ENCODE data around the gene PER1.

Gene PER1

DNA sequence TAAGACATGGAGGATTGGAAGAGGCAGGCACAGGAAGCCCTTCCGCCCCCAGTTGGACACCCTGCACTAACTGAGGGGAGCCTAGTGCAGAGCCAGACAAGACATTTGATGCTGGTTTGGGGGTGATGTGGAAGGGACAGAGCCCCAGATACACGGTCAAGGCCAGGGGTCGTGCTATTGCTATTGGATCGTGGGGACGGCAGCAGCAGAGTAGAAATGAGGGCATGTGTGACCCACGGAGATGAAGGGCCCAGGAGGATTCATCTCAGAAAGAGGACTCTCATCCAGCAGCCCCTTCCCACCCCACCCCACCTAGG is 12.6 kb upstream of the PER1 start:
- DNase-seq, result no peak

- DNase-seq, result no peak
Measured at GRCh38 chr17:8163978-8164814, 12.0 kb upstream of the PER1 start.

DNA sequence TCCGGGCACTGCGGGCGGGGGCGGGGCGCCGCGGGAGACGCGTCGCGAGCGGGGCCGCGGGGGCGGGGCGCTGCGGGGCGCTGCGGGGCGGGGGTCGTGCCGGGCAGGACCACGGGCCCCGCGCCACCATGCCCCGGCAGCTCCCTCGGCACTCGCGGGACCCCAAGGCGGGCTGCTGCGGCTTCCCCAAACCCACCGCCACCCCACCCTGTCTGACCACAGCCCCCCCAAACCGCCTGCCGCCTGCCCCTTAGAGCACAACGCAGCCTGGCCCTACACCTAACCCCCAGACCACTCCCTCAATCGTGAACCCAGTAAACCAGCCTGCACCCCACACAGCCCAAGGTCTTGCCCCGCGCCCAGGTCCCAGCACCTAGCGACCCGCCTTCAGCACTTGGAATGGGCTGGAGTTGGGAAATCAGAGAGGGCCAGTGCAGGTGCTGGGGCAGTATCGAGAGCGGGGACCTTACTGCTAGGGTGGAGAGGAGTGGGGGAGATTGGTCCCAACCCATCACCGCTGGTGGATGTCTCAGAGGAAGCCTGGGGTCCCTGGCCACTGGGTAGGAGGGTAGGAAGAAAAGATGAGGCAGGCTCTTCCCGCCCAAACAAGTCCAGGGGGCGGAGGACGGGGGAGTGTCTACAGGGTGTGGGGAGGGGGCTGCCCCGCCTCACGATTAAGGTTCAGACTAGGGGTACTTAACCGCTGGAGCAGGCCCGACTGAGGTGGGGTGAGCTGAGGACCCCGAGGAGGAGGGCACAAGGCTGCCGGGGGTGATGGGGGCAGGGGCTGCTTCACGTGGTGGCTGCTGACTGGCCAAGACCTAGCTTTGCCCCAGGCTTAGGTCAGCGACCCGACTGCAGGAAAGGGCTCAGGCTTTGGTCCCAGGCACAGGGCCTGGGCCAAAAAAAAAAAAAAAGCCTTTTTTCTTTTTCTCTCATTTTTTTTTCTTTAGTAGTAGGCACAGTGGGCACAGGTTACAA is 11.1 kb upstream of the PER1 start:
- no peak for DNase-seq

GRCh38 chr17:8162233-8162996 is 10.2 kb upstream of the PER1 start, which contains the start of gene VAMP2:
TSS of gene VAMP2 (minus strand) at chr17:8162948. CDS start at chr17:8162879, 69 bp downstream.
- DNase-seq, result no peak

GRCh38 chr17:8161289-8162232 is 9.4 kb upstream of the PER1 start:
- no peak for DNase-seq

DNA sequence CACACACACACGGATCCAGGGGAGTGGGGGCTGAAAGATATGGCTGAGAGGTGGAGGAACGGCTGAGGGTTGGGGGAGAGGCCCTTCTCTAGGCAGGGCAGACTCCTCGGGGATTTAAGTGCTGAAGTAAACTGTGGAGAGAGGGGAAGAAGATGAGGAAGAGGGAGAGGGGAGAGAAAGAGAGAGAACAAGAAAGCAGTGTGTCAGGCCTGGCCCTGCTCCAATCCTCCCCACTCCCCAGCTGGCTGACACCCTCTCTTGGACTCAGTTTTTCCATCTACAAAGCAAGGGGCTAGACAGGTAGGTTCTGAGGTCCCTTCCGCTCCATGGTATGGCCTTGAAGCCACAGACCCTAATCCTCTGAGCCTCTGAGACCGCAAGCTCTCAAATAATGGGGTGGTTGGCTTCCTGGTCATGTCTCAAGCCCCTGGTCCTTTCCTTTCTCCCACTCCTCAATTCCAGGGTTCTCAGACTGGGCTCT is 8.6 kb upstream of the PER1 start:
- no peak for DNase-seq

DNA sequence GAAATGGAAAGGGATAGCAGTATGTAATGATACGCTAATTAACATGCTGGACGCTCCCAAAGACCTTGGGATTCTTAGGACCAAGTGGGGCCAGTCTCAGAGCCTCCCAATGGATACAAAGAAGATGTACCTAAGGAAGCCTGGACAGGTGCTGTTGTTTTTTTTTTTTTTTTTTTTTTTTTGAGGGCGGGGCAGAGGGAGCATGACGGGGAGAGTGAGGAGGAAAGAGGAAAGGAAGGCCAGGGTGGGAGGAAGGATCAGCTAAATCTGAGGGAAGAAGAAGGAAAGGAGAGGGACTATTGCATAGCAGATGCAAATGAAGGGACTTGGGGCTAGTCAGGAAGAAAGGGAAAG is 8.0 kb upstream of the PER1 start:
- DNase-seq, result no peak

- DNase-seq, result no peak
Measured at GRCh38 chr17:8159459-8160223, 7.4 kb upstream of the PER1 start.

DNA sequence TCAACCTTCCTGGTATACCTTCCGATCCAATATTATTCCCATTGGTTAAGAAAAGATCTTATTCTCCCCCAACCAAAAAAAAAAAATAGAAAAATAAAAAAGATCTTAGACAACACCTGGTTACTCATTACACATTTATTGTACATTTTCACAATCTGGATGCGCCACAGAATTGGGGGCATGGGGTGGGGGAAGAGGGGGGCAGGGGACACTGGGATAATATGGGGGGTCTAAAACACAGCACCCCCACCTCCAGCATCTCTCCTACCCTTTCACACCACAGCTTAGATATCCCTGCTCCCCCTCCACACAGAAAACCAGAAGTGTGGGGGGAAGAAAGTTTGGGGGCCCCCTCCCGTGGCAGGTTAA is 6.8 kb upstream of the PER1 start:
- no peak for DNase-seq

- DNase-seq, result peak; percentile 39
Measured at GRCh38 chr17:8158267-8159031, 6.2 kb upstream of the PER1 start.

GRCh38 chr17:8156246-8156992 is 4.2 kb upstream of the PER1 start:
- peak; percentile 97 for DNase-seq

- no peak for DNase-seq
Measured at GRCh38 chr17:8155996-8156245, 3.7 kb upstream of the PER1 start.

GRCh38 chr17:8155231-8155995 is 3.2 kb upstream of the PER1 start:
- no peak for DNase-seq

DNA sequence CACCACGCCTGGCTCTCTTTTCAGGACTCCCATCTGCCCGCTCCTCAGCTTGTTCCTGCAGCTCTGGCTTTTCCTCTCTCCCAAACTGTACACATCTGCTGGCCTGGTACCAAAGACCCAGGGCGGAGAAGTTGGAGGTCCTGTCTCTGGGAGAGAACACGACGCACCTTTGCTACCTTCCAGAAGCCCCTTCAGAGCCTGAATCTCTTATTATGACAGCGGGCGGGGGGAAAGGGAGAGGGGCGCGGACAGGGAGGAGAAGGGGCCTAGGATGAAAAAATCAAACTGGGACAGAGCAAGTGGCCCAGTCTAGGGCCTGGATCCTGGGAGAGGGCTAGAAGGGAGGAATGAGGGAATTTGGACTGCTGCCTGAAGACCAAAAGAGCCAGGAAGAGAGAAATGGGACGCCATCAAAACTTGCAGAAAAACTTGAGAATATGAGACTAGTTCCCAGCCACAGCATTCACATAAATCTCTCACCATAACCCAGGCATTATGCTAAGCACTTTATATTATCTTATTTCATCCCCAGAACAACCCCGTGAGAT is 2.5 kb upstream of the PER1 start:
- no peak for DNase-seq

DNA sequence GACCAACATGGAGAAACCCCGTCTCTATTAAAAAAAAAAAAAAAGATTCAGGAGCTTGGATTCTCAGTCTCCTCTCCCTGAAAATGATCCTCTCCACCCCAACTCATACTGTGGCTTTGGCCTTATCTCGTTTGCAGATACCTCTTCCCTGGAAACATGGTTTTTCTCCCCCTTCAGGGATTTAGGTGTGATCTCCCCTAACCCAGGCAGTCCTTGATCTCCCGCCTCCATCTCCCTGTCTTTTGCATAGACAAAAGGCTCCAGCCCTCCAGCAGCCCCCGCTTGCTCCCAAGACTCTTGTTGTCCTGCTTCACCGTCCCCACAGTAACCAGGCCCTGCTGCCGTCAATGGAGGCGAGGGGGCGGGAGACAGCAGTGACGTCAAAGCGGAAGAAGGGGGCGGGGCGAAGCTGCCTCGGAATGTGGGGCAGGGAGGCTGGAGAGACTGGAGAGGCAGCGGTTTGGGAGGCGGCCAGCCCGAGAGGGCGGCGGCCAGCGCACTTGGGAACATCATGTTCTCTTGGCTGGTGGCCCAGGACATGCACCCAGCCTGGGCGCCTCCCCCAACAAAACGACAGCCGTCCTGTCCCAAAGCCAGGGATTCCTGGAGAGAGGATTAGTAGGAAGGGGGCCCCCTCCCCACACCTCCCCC is 1.9 kb upstream of the PER1 start:
- peak; percentile 85 for DNase-seq

DNA sequence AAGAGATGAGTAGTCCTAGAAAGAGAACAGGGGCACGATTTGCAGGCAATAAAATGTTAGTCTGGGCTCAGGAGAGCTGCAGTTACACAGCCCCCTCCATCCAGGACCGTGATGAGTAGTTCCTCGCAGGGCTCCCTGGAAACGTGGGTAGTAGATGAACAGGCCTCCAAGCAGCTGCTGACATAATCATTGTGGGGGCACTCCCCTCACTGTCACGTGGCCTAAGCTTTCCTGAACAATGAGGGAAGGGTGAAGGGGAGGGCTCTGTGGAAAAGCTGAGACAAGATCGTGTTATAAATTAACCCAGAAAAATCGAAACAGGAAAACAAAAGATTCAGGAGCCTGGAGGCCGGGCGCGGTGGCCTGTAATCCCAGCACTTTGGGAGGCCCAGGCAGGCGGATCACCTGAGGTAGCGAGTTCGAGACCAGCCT is 1.3 kb upstream of the PER1 start:
- DNase-seq, result no peak

- DNase-seq, result no peak
Measured at GRCh38 chr17:8153031-8153451, 837 bp upstream of the PER1 start.

GRCh38 chr17:8151641-8152111 is 528 bp downstream of the PER1 start:
- no peak for DNase-seq

All from DMS 273 treated with DMSO at 0.1 percent for 48 hours (cell line).